Measurements from ENCODE around the gene ARSG.

ARSG gene

GRCh38 chr17:68462381-68463210, 171.3 kb downstream of the ARSG start:
- TF ChIP-seq RAD21 (IDR thresholded peaks at IDR 0.05; ENCODE audit: low read depth) (peak; percentile 86), USF1 (IDR thresholded peaks at IDR 0.05) (no peak)

GRCh38 chr17:68463211-68464019, 172.1 kb downstream of the ARSG start:
- TF ChIP-seq REST (IDR thresholded peaks at IDR 0.05; ENCODE audit: low read depth), result no peak
- TF ChIP-seq USF1 (IDR thresholded peaks at IDR 0.05), result no peak
- TF ChIP-seq TEAD4 (IDR thresholded peaks at IDR 0.05), result no peak
- no peak for TF ChIP-seq YY1 (IDR thresholded peaks at IDR 0.05; ENCODE audit: low read depth)
- no peak for TF ChIP-seq RAD21 (IDR thresholded peaks at IDR 0.05; ENCODE audit: low read depth)
- no peak for TF ChIP-seq TCF12 (IDR thresholded peaks at IDR 0.05; ENCODE audit: low read depth)
- TF ChIP-seq FOXM1 (IDR thresholded peaks at IDR 0.05; ENCODE audit: borderline replicate concordance, low read depth), result no peak

- no peak for TF ChIP-seq USF1 (IDR thresholded peaks at IDR 0.05)
- no peak for TF ChIP-seq CEBPB (IDR thresholded peaks at IDR 0.05)
- no peak for TF ChIP-seq MAX (IDR thresholded peaks at IDR 0.05)
- no peak for TF ChIP-seq NFIC (IDR thresholded peaks at IDR 0.05)
- TF ChIP-seq EP300 (IDR thresholded peaks at IDR 0.05; ENCODE audit: borderline replicate concordance), result no peak
- no peak for TF ChIP-seq CREB1 (IDR thresholded peaks at IDR 0.05; ENCODE audit: low read depth)
- TF ChIP-seq TAF1 (IDR thresholded peaks at IDR 0.05; ENCODE audit: low read depth), result no peak
- TF ChIP-seq EGR1 (IDR thresholded peaks at IDR 0.05), result no peak
- no peak for TF ChIP-seq REST (IDR thresholded peaks at IDR 0.05; ENCODE audit: low read depth)
These were observed 177.0 kb downstream of the ARSG start for GRCh38 chr17:68468334-68468733.

- TF ChIP-seq FOXM1 (IDR thresholded peaks at IDR 0.05; ENCODE audit: borderline replicate concordance, low read depth), result no peak
- no peak for TF ChIP-seq EGR1 (IDR thresholded peaks at IDR 0.05)
- TF ChIP-seq MAX (IDR thresholded peaks at IDR 0.05), result no peak
- no peak for TF ChIP-seq USF1 (IDR thresholded peaks at IDR 0.05)
- no peak for TF ChIP-seq YY1 (IDR thresholded peaks at IDR 0.05; ENCODE audit: low read depth)
- TF ChIP-seq NFIC (IDR thresholded peaks at IDR 0.05), result no peak
- no peak for TF ChIP-seq RAD21 (IDR thresholded peaks at IDR 0.05; ENCODE audit: low read depth)
- TF ChIP-seq CREB1 (IDR thresholded peaks at IDR 0.05; ENCODE audit: low read depth), result no peak
- no peak for TF ChIP-seq EP300 (IDR thresholded peaks at IDR 0.05; ENCODE audit: borderline replicate concordance)
- no peak for TF ChIP-seq CEBPB (IDR thresholded peaks at IDR 0.05)
- no peak for TF ChIP-seq TAF1 (IDR thresholded peaks at IDR 0.05; ENCODE audit: low read depth)
- no peak for TF ChIP-seq TEAD4 (IDR thresholded peaks at IDR 0.05)
- no peak for TF ChIP-seq TCF12 (IDR thresholded peaks at IDR 0.05; ENCODE audit: low read depth)
- TF ChIP-seq ZBTB7A (IDR thresholded peaks at IDR 0.05; ENCODE audit: low read depth), result no peak
- no peak for TF ChIP-seq REST (IDR thresholded peaks at IDR 0.05; ENCODE audit: low read depth)
These were observed 177.5 kb downstream of the ARSG start for GRCh38 chr17:68468788-68469187.
